AG04449 (cell line): ENCODE results near the gene SYNE4.

Experiments used
- CTCF ChIA-PET: fragments of 350-600 bp; formaldehyde crosslinking; extraction: SDS; loops from one replicate; lab custom pipeline; 2021; ENCODE audit warnings: antibody characterized with exemption; lab: Yijun Ruan, JAX
- POLR2A ChIA-PET: fragments of 400-600, 350-600 bp; formaldehyde crosslinking; extraction: SDS; loops from one replicate; lab custom pipeline; 2020; ENCODE audit warnings: antibody characterized with exemption, inconsistent platforms; lab: Yijun Ruan, JAX
- DNase-seq: peaks from one replicate; pipeline ENCODE4 v3.0.0-alpha.2; 2010; ENCODE audit warnings: low read depth, low spot score
- H3K4me3 ChIP-seq: 2 replicates; pipeline ENCODE4 v1.5.1; 2011; ENCODE audit warnings: low read depth, mild to moderate bottlenecking, control low read depth, low read length
- CTCF ChIP-seq: IDR thresholded peaks from one replicate; pipeline ENCODE4 v1.5.1; 2011; ENCODE audit warnings: mild to moderate bottlenecking, moderate library complexity, low read length, control low read depth, inconsistent platforms; ENCODE audit not compliant: insufficient read depth; ENCODE audit errors: missing control alignments

The SYNE4 gene

GRCh38 chr19:35993923-35994598 is 14.6 kb downstream of the SYNE4 start:
- ChIA-PET CTCF (interaction anchor here (0.6 to 1.7 kb wide), 5 partner anchors 11 to 176 kb away, joined by 3 to 5 read pairs (median 3); partner anchors contain the start of gene ALKBH6), POLR2A (interaction anchor here (0.6 to 1.0 kb wide), 2 partner anchors 20 to 142 kb away, joined by 3 to 4 read pairs; partner anchors contain the start of gene ALKBH6)
- H3K4me3 ChIP-seq, result peak overlapping the region; percentile 78
- no peak for TF ChIP-seq CTCF
- DNase-seq, result no peak

GRCh38 chr19:35992907-35993765 is 15.5 kb downstream of the SYNE4 start:
- CTCF ChIA-PET, result interaction anchor here (0.9 to 1.7 kb wide), 4 partner anchors 10 to 55 kb away, joined by 3 to 5 read pairs (median 4); partner anchors contain the start of gene ALKBH6
- TF ChIP-seq CTCF, result no peak
- POLR2A ChIA-PET, result interaction anchor here (0.6 kb wide), 1 partner anchor 143 kb away, joined by 3 read pairs; no protein-coding TSS in a partner anchor
- no peak overlapping the region for H3K4me3 ChIP-seq
- no peak for DNase-seq

- no peak for TF ChIP-seq CTCF
- CTCF ChIA-PET, result interaction anchor here (1.2 kb wide), 1 partner anchor 32 kb away, joined by 3 read pairs; no protein-coding TSS in a partner anchor
- DNase-seq, result no peak
- H3K4me3 ChIP-seq, result no peak overlapping the region
- POLR2A ChIA-PET, result no interaction called here
Measured at GRCh38 chr19:35991731-35992450, 16.7 kb downstream of the SYNE4 start.

GRCh38 chr19:35990771-35991730 is 17.6 kb downstream of the SYNE4 start:
- no peak overlapping the region for H3K4me3 ChIP-seq
- DNase-seq, result no peak
- CTCF ChIA-PET, result interaction anchor here (1.2 to 1.5 kb wide), 2 partner anchors 31 to 44 kb away, joined by 3 to 4 read pairs; no protein-coding TSS in a partner anchor
- TF ChIP-seq CTCF, result no peak
- POLR2A ChIA-PET, result no interaction called here

- no peak overlapping the region for H3K4me3 ChIP-seq
- no peak for DNase-seq
- POLR2A ChIA-PET, result no interaction called here
- no peak for TF ChIP-seq CTCF
- CTCF ChIA-PET, result interaction anchor here (1.5 kb wide), 1 partner anchor 43 kb away, joined by 4 read pairs; no protein-coding TSS in a partner anchor
Measured at GRCh38 chr19:35990156-35990555, 18.5 kb downstream of the SYNE4 start.
